K562 (cell line): ENCODE measurements around the gene UNC93B1. TPM values are rescaled to one million over a fixed set of nuclear protein-coding genes. Genes with fewer than 3 reads are reported as not detected.

Experiments used
- CXXC5 ChIP-seq: fragments of 250-450 bp; sonication (Bioruptor Pico); IDR thresholded peaks from 2 replicates; pipeline ENCODE4 v1.8.0; 2022; ENCODE audit warnings: inconsistent platforms, mild to moderate bottlenecking, moderate library complexity
- DLX4 ChIP-seq: fragments of 250-450 bp; sonication (Bioruptor Pico); IDR thresholded peaks from 2 replicates; pipeline ENCODE4 v1.6.1; 2021; ENCODE audit warnings: mild to moderate bottlenecking
- MCM3 ChIP-seq: fragments of 450-650 bp; IDR thresholded peaks from 2 replicates; pipeline ENCODE4 v1.6.1; 2016
- MIER1 ChIP-seq: fragments of 450-650 bp; IDR thresholded peaks from 2 replicates; pipeline ENCODE4 v1.6.1; 2016; ENCODE audit warnings: antibody characterized with exemption, mild to moderate bottlenecking, low read depth
- NCOA1 ChIP-seq: fragments of 450-650 bp; IDR thresholded peaks from 2 replicates; pipeline ENCODE4 v1.6.1; 2016; ENCODE audit warnings: low read depth
- RBM17 ChIP-seq: fragments of 200-400 bp; formaldehyde crosslinking; IDR thresholded peaks from 2 replicates; pipeline ENCODE4 v1.6.1; 2017; ENCODE audit warnings: low read depth, mild to moderate bottlenecking, low read length, borderline replicate concordance
- SRSF1 ChIP-seq: fragments of 200-400 bp; formaldehyde crosslinking; IDR thresholded peaks from 2 replicates; pipeline ENCODE4 v1.6.1; 2017; ENCODE audit warnings: mild to moderate bottlenecking, low read depth, low read length, moderate library complexity
- ZBTB17 ChIP-seq: fragments of 450-650 bp; formaldehyde crosslinking; IDR thresholded peaks from 2 replicates; pipeline ENCODE4 v1.4.0; 2020; ENCODE audit warnings: mild to moderate bottlenecking
- ZBTB2 ChIP-seq: fragments of 450-650 bp; IDR thresholded peaks from 2 replicates; pipeline ENCODE4 v1.6.1; 2016; ENCODE audit warnings: antibody characterized with exemption
- ZFP36 ChIP-seq: fragments of 150-350 bp; IDR thresholded peaks from 2 replicates; pipeline ENCODE4 v1.6.1; 2018; ENCODE audit warnings: low read length, low read depth; ENCODE audit not compliant: partially characterized antibody
- ZFPM2 ChIP-seq: fragments of 250-450 bp; sonication (Bioruptor Pico); IDR thresholded peaks from 2 replicates; pipeline ENCODE4 v1.5.1; 2022; ENCODE audit warnings: mild to moderate bottlenecking
- ZNF354B ChIP-seq: fragments of 250-450 bp; sonication (Bioruptor Pico); IDR thresholded peaks from 2 replicates; pipeline ENCODE4 v1.4.0; 2020
- polyA plus RNA-seq, 8 experiments: library from polyadenylated mRNA; depleted of rRNA in 4 of 8; stranded (reverse) in 5 of 8; unstranded in 3 of 8; fragments of >200 nt; fragmentation: Nextera tagmentation in 2 of 8; fragmentation: Illumina TruSeq in 1 of 8; extraction: Ambion mirVana in 2 of 8; extraction: Trizol in 1 of 8; gene quantifications; 2 replicates each; pipeline versions ENCODE4 v1.2.1 to v1.2.3, GENCODE V29; 2011 to 2014; ENCODE audit warnings: inconsistent platforms in 1 of 8, missing spikeins in 1 of 8
- total RNA-seq, 7 experiments: library from RNA; depleted of rRNA in 6 of 7; stranded (reverse); fragments of >200 nt in 6 of 7; fragmentation: Illumina TruSeq in 2 of 7; extraction: Trizol in 2 of 7; gene quantifications; 2 replicates each; pipeline versions ENCODE4 v1.2.1 to v1.2.3, GENCODE V29; 2011 to 2021; ENCODE audit warnings: low replicate concordance in 1 of 7
- TF ChIP-seq, protein P1 (sequence below), 2 experiments: fragments of 450-650 bp; conservative IDR thresholded peaks; 2 replicates each; pipeline ENCODE4 v1.6.1; 2017; ENCODE audit warnings: mild to moderate bottlenecking in 2 of 2, moderate library complexity in 2 of 2

The UNC93B1 gene
- total and polyA plus RNA-seq, 9 of the 15 experiments (the other 6 are each of a cell fraction or from before 2014, with no cell fraction given), result 0.10 to 13.6 (median 6.5) TPM

GRCh38 chr11:68041617-68042218 lies 37.8 kb upstream of the UNC93B1 start (continued):
- TF ChIP-seq RBM17 (no peak), MCM3 (no peak), NCOA1 (no peak), ZBTB17 (CRISPR knock-in tag) (no peak), MIER1 (no peak), ZFPM2 (no peak), ZFP36 (peak; percentile 99), ZBTB2 (no peak), ZNF354B (CRISPR knock-in tag) (no peak), CXXC5 (CRISPR knock-in tag) (no peak), DLX4 (CRISPR knock-in tag) (no peak), SRSF1 (no peak)
- TF ChIP-seq, protein P1, sequence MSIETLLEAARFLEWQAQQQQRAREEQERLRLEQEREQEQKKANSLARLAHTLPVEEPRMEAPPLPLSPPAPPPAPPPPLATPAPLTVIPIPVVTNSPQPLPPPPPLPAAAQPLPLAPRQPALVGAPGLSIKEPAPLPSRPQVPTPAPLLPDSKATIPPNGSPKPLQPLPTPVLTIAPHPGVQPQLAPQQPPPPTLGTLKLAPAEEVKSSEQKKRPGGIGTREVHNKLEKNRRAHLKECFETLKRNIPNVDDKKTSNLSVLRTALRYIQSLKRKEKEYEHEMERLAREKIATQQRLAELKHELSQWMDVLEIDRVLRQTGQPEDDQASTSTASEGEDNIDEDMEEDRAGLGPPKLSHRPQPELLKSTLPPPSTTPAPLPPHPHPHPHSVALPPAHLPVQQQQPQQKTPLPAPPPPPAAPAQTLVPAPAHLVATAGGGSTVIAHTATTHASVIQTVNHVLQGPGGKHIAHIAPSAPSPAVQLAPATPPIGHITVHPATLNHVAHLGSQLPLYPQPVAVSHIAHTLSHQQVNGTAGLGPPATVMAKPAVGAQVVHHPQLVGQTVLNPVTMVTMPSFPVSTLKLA (conservative IDR thresholded peaks at IDR 0.05), result no peak
- TF ChIP-seq, all 486 proteins: peak for 12
